A204.1 (cell line): ENCODE measurements around the gene TUSC2.

ENCODE experiments used
- FAIRE-seq: peaks from 2 replicates; lab custom pipeline; 2012; peaks lifted over from hg19 to GRCh38; lab: Jason Lieb, UNC

The TUSC2 gene

GRCh38 chr3:50334339-50335075 is 6.5 kb upstream of the TUSC2 start:
- no peak for FAIRE-seq

GRCh38 chr3:50333744-50334328 is 5.8 kb upstream of the TUSC2 start:
- FAIRE-seq: no peak

- no peak for FAIRE-seq
Measured at GRCh38 chr3:50331364-50331907, 3.4 kb upstream of the TUSC2 start.

- no peak for FAIRE-seq
Measured at GRCh38 chr3:50330330-50330729, 2.3 kb upstream of the TUSC2 start.

GRCh38 chr3:50327129-50327528 is 894 bp downstream of the TUSC2 start:
- FAIRE-seq: no peak

GRCh38 chr3:50326182-50326541 is 1.9 kb downstream of the TUSC2 start:
- no peak for FAIRE-seq

- no peak for FAIRE-seq
Measured at GRCh38 chr3:50325497-50326181, 2.4 kb downstream of the TUSC2 start.

GRCh38 chr3:50325113-50325480 is 2.9 kb downstream of the TUSC2 start:
- FAIRE-seq: no peak

- FAIRE-seq: no peak
Measured at GRCh38 chr3:50324351-50325112, 3.5 kb downstream of the TUSC2 start.

GRCh38 chr3:50323614-50324199 is 4.3 kb downstream of the TUSC2 start:
- FAIRE-seq: no peak

- FAIRE-seq: no peak
Measured at GRCh38 chr3:50323092-50323600, 4.9 kb downstream of the TUSC2 start.

GRCh38 chr3:50322386-50323091 is 5.5 kb downstream of the TUSC2 start, which contains the start of gene HYAL2:
HYAL2 (minus strand) TSS chr3:50322745; CDS start chr3:50320489, 2,256 bp downstream.
- FAIRE-seq: no peak

- FAIRE-seq: no peak
Measured at GRCh38 chr3:50322115-50322385, 6.0 kb downstream of the TUSC2 start.

- no peak for FAIRE-seq
Measured at GRCh38 chr3:50321336-50322114, 6.5 kb downstream of the TUSC2 start.

GRCh38 chr3:50320853-50321335 is 7.1 kb downstream of the TUSC2 start:
- FAIRE-seq: no peak

GRCh38 chr3:50319894-50320625 is 8.0 kb downstream of the TUSC2 start:
- no peak for FAIRE-seq

GRCh38 chr3:50319181-50319893 is 8.7 kb downstream of the TUSC2 start:
- no peak for FAIRE-seq

- no peak for FAIRE-seq
Measured at GRCh38 chr3:50318615-50319014, 9.4 kb downstream of the TUSC2 start.

- no peak for FAIRE-seq
Measured at GRCh38 chr3:50318163-50318562, 9.9 kb downstream of the TUSC2 start.
